ENCODE measurements around the gene PDK2.
A peak's percentile ranks its signal among the peaks of the same experiment; 100 is the strongest.

PDK2 gene

DNA sequence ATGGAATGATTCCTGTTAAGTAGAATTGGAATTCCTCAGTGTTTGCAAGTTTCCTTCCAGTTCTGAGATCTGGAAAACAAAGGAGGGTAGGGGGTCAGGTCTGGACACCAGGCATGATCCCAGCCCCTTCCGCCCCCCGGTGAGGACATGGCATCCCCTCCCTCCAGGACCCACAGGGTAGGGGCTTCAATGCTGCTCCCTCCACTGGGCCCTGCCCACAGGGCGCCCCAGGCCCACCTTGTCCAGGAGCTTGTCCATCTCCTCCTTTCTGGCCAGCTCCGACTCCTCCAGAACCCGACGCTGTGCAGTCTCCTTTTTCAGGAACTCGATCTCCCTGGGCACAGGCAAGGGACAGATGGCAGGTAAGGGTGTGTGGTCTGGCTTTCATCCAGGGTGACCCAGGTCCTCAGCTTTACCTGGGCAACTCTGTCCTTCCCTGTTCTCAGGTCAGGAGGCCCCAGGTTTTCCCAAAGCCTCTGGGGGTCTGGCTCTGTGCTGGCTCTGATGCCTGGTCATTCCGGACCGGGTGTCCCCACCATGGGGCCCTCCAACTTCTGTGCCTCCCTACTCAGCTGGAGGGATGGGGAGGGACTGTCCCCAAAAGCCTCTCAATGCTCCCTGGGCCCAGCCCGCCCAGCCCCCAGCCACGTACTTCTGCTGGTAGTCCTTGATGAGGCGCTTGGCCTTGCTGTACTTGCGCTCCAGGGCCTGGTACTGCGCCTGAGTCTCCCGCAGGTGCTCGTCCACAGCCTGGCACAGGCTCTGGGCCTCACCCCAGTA is 40.4 kb downstream of the PDK2 start:
- no peak for DNase-seq (ENCODE audit: insufficient read length, low spot score)
- TF ChIP-seq, protein P1, sequence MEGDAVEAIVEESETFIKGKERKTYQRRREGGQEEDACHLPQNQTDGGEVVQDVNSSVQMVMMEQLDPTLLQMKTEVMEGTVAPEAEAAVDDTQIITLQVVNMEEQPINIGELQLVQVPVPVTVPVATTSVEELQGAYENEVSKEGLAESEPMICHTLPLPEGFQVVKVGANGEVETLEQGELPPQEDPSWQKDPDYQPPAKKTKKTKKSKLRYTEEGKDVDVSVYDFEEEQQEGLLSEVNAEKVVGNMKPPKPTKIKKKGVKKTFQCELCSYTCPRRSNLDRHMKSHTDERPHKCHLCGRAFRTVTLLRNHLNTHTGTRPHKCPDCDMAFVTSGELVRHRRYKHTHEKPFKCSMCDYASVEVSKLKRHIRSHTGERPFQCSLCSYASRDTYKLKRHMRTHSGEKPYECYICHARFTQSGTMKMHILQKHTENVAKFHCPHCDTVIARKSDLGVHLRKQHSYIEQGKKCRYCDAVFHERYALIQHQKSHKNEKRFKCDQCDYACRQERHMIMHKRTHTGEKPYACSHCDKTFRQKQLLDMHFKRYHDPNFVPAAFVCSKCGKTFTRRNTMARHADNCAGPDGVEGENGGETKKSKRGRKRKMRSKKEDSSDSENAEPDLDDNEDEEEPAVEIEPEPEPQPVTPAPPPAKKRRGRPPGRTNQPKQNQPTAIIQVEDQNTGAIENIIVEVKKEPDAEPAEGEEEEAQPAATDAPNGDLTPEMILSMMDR (IDR thresholded peaks at IDR 0.05; ENCODE audit: insufficient read depth, missing control alignments), result no peak
- FAIRE-seq, result no peak

DNA sequence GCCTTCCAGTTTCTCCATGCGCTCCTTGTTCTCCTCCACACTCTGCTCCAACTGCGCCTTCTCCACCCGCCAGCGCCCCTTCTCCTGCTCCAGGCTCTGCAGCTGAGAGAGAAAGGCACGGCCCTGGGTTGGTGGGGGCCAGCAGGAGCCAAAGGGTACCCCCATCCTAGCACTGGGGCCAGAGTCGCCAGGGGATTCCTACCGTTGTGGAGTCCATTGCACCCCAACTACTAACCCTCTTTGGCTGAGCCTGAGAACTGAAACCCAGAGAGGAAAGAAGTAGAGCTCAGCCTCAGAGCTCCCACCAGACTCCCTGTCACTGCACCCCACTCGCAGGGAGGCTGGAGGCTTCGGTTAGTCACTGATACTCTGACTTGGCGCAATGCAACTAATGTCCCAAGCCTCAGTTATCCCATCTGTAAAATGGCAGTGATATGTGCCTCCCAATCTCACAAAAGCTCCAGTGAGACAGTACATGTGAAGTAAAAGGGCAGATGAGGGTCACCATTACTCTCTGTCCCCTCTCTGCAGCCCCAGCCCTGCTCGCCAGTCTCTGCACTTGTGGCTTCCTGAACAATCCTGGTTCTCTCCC is 41.0 kb downstream of the PDK2 start:
- FAIRE-seq (no peak), DNase-seq (ENCODE audit: insufficient read length, low spot score) (no peak)
- TF ChIP-seq, protein P1 (IDR thresholded peaks at IDR 0.05; ENCODE audit: insufficient read depth, missing control alignments), result no peak

DNA sequence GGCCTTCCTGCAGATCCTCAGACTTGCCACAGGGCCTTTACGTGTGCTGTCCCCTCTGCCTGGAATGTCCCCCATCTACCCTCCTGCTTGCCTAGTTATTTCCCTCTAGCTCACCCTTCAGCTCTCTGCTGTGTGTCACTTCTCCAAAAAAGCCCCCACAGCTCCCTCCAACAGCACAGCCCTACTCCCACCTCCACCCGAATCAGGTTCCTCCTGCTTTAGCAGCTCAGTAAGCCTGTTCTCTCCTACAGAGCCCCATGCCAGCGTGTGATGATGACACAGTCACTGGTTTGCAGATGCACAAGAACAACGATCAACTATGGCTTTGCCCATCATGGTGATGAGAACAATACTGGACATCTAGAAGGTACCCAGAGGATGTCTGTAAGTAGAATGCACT is 41.9 kb downstream of the PDK2 start:
- DNase-seq (ENCODE audit: insufficient read length, low spot score) (no peak), FAIRE-seq (no peak)
- TF ChIP-seq, protein P1 (IDR thresholded peaks at IDR 0.05; ENCODE audit: insufficient read depth, missing control alignments), result no peak

DNA sequence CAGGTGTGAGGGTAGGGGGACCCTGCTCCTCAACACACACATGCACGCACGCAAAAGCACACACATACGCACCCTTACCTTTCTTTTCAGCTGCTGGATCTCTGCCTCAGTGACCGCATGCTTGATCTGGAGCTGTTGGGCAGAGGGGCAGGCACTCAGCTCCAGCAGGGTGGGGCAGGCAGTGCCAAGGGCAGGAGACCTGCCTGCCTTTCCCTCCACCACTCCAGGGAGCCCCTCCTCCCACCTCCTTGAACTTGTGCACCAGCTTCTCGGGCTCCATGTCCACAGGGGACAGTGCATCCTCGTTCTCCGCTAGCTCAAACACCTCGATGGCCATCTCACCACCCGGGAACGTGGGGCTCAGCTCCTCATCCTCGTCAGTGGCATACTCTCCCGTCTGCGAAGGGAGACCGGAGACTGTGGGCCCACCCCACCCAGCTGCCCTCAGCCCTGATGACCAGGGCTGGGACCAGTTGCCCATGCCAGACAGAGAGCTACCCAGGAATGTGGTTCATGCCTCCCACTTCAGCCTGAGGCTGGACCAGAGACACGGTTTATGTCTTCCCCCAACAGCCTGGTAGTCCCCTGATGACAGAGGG is 44.1 kb downstream of the PDK2 start:
- TF ChIP-seq, protein P1 (IDR thresholded peaks at IDR 0.05; ENCODE audit: insufficient read depth, missing control alignments), result no peak
- FAIRE-seq, result no peak
- DNase-seq (ENCODE audit: insufficient read length, low spot score), result no peak

DNA sequence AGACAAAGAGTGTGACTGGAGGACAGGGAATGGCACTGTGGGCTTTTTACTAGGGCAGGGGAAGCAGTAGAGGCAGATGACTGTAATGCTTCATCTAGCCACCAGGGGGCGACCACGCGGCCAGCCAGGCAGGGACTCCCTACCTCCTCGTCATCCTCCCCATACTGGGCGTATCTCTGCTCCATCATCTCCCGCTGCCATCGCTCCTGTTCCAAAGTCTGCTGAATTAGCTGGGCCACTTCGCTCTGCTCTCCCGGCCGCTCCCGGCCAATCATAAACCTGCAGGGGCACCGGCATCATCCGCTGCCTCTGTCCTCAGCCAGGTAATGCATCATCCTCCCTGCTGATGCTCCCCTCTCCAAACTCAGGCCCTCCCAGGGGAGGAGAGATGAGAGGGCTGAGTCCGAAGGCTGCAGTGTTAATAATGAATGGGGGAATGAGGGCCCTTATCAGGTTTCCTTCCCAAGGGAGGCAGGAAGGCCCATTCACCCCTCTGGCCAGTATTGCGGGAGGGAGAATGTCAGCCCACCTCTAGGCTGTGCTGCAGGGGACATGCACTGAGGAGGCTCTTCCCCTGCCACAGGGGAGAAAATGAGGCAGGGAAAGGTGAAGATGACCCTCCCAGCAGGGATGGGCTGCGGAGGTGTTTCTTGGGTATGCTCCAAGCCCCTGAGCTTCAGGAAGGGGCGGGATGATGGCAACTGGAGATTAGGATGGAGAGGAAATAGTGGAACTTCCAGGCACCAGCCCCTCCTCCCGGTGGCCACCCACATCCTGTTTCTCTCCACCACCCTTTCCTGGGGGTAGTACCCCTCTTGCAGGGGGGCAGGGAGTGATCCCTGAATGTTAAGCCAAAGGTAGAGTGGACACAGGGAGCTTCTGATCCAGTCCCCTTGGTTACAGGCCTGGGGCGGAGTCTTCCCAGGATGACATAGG is 45.1 kb downstream of the PDK2 start:
- DNase-seq (ENCODE audit: insufficient read length, low spot score) (peak; percentile 94), FAIRE-seq (no peak)
- TF ChIP-seq, protein P1 (IDR thresholded peaks at IDR 0.05; ENCODE audit: insufficient read depth, missing control alignments), result peak; percentile 90

DNA sequence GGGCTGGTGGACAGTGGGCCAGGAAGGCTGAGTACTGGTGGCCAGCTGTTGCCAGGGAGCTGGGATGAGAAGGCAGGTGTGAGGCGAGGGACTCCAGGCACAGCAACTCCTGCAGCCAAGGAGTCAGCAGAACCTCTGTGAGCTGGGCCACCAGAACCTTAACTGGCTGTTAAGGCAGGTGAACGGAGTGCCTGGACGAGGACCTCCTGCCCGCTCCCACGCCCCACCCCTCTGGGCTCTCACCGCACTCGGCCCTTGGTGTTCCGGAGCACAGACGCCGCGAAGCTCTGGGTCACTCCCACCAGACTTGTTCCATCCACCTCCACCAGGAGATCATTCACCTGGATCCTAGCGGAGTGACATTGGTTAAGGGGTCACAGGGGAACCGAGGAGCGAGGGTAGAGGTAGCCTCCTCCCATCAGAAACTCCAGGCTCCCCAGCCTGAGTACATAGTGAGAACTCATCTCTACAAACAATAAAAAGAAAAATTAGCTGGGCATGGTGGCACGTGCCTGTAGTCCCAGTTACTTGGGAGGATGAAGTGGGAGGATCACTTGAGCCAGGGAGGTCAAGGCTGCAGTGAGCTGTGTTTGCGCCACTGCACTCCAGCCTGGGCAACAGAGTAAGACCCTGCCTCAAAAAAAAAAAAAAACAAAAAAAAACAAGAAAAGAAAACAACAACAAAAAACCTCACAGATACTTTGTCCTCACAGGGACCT is 46.0 kb downstream of the PDK2 start:
- TF ChIP-seq, protein P1 (IDR thresholded peaks at IDR 0.05; ENCODE audit: insufficient read depth, missing control alignments), result no peak
- DNase-seq (ENCODE audit: insufficient read length, low spot score) (no peak), FAIRE-seq (no peak)

Measured in D721Med (cell line).